ENCODE measurements around the gene TIE1. TPM values are rescaled to one million over a fixed set of nuclear protein-coding genes. Genes with fewer than 3 reads are reported as not detected.

TIE1 gene
- total RNA-seq, 4 donors from 2014 or later: 47.4 to 80.7 (median 67.9) TPM

GRCh38 chr1:43286115-43286514 is 14.7 kb upstream of the TIE1 start:
- TF ChIP-seq, protein P1, sequence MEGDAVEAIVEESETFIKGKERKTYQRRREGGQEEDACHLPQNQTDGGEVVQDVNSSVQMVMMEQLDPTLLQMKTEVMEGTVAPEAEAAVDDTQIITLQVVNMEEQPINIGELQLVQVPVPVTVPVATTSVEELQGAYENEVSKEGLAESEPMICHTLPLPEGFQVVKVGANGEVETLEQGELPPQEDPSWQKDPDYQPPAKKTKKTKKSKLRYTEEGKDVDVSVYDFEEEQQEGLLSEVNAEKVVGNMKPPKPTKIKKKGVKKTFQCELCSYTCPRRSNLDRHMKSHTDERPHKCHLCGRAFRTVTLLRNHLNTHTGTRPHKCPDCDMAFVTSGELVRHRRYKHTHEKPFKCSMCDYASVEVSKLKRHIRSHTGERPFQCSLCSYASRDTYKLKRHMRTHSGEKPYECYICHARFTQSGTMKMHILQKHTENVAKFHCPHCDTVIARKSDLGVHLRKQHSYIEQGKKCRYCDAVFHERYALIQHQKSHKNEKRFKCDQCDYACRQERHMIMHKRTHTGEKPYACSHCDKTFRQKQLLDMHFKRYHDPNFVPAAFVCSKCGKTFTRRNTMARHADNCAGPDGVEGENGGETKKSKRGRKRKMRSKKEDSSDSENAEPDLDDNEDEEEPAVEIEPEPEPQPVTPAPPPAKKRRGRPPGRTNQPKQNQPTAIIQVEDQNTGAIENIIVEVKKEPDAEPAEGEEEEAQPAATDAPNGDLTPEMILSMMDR (IDR thresholded peaks at IDR 0.05): no peak
- TF ChIP-seq POLR2A (IDR thresholded peaks at IDR 0.05): no peak
- Histone ChIP-seq H3K27ac (no peak overlapping the region), H3K9me3 (no peaks in the 10 kb centered on the region), H3K27me3 (no peaks in the 10 kb centered on the region), H3K4me1 (no peaks in the 10 kb centered on the region), H3K4me3 (no peak overlapping the region), H3K36me3 (no peaks in the 10 kb centered on the region)
- intact Hi-C loops (cut with DNase I; ENCODE audit: low total_unique reads): no loop called here
- no peak for DNase-seq

DNA sequence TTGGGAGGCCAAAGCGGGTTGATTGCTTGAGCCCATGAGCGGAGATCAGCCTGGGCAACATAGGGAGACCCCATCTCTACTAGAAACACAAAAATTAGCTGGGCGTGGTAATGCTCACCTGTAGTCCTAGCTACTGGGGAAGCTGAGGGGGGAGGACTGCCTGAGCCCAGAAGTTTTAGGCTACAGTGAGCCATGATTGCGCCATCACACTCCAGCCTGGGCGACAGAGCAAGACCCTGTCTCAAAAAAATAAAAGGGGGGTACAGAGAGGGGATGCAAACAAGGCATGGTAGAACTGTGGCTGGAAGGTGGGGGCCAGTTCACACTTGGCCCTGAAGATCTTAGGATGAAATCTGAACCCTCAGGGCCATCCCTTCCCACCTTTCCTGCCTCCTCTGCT is 14.2 kb upstream of the TIE1 start:
- H3K4me1 ChIP-seq: no peaks in the 10 kb centered on the region
- TF ChIP-seq, protein P1 (IDR thresholded peaks at IDR 0.05): no peak
- no peak for TF ChIP-seq POLR2A (IDR thresholded peaks at IDR 0.05)
- no peak overlapping the region for H3K4me3 ChIP-seq
- no peak for DNase-seq
- no peaks in the 10 kb centered on the region for H3K9me3 ChIP-seq
- H3K27me3 ChIP-seq: no peaks in the 10 kb centered on the region
- intact Hi-C loops (cut with DNase I; ENCODE audit: low total_unique reads): no loop called here
- H3K36me3 ChIP-seq: no peaks in the 10 kb centered on the region
- no peak overlapping the region for H3K27ac ChIP-seq

- H3K36me3 ChIP-seq: no peaks in the 10 kb centered on the region
- H3K4me3 ChIP-seq: no peak overlapping the region
- TF ChIP-seq, protein P1 (IDR thresholded peaks at IDR 0.05): no peak
- no peak for TF ChIP-seq POLR2A (IDR thresholded peaks at IDR 0.05)
- DNase-seq: no peak
- no peaks in the 10 kb centered on the region for H3K4me1 ChIP-seq
- no peaks in the 10 kb centered on the region for H3K9me3 ChIP-seq
- no peak overlapping the region for H3K27ac ChIP-seq
- no peaks in the 10 kb centered on the region for H3K27me3 ChIP-seq
- intact Hi-C loops (cut with DNase I; ENCODE audit: low total_unique reads): no loop called here
Observed at GRCh38 chr1:43288058-43288784, 12.6 kb upstream of the TIE1 start.

DNA sequence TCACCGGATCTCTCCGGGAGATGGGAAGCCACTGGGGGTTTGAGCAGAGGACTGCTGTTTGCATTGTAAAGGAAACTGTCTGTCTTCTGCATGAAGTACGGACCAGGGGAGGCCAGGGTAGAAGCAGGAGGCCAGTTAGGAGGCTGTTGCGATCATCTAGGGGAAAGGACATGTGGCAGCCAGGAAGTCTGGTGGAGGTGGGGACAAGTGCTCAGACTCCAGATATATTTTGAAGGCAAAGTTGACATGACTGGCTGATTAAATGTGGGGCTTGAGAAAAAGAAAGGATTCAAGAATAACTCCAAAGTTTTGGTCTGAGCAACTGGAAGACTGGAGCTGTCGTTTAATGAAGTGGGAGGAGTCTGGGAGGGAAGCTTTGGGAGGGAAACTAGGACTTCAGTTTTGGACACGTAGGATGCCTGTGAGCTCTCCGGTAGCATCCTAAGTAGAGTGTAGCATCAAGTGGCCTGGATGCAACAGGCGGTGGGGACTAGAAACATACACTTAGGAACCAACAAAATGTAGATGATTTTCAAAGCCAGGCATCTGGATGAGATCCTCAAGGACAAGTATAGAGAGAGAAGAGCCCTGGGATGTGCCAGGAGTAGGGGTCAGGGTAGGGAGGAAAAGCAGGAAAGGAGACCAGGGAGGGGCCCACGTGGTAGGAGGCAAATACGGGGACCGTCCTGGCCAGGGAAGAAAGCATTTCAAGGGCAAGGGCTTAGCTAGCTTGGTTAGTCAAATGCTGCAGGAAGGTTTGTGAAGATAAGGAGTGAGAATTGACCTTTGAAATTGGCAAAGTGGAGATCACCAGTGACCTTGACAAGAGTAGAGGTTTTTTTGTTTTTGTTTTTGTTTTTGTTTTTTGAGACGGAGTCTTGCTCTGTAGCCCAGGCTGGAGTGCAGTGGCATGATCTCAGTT is 11.7 kb upstream of the TIE1 start:
- Histone ChIP-seq H3K27me3 (no peaks in the 10 kb centered on the region), H3K36me3 (no peaks in the 10 kb centered on the region), H3K27ac (no peak overlapping the region), H3K4me3 (no peak overlapping the region), H3K4me1 (no peaks in the 10 kb centered on the region), H3K9me3 (no peaks in the 10 kb centered on the region)
- TF ChIP-seq, protein P1 (IDR thresholded peaks at IDR 0.05): no peak
- TF ChIP-seq POLR2A (IDR thresholded peaks at IDR 0.05): no peak
- intact Hi-C loops (cut with DNase I; ENCODE audit: low total_unique reads): no loop called here
- no peak for DNase-seq

DNA sequence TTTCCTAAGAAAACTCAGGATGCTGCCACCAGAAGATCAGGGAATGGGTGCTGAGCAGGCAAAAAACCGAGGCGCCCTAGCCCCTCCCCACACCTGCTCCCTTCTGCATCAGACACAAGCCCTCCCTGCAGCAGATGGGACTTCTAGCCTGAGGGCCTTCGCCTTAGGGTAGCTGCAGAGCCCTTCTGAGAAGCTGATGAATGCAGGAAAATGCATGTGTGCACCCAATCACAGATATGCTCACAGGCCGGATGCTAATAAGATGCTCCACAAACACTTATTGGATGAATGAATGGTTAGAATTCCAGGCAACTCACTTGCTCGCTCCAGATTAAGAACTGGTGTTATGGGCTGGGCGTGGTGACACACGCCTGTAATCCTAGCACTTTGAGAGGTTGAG is 8.6 kb upstream of the TIE1 start:
- TF ChIP-seq, protein P1 (IDR thresholded peaks at IDR 0.05): no peak
- H3K36me3 ChIP-seq: no peaks in the 10 kb centered on the region
- H3K9me3 ChIP-seq: no peaks in the 10 kb centered on the region
- H3K4me1 ChIP-seq: no peaks in the 10 kb centered on the region
- intact Hi-C loops (cut with DNase I; ENCODE audit: low total_unique reads): no loop called here
- no peaks in the 10 kb centered on the region for H3K27me3 ChIP-seq
- H3K4me3 ChIP-seq: no peak overlapping the region
- no peak overlapping the region for H3K27ac ChIP-seq
- no peak for DNase-seq

Measured in uterus (tissue), 4 donors.